Mesenchymal stem cell (in vitro differentiated cells and primary cell): Measurements from ENCODE around the gene CD40LG.

Source experiments
- DNase-seq: peaks from one replicate; pipeline ENCODE4 v3.0.0-alpha.2; 2013
- H2AFZ ChIP-seq: one replicate; pipeline ENCODE4 v1.6.1; 2013; ENCODE audit warnings: low read depth, mild to moderate bottlenecking, control low read depth, inconsistent platforms, low read length, moderate library complexity
- H2AK5ac ChIP-seq: 2 replicates; pipeline ENCODE4 v1.6.1; 2013; ENCODE audit warnings: low read length, moderate library complexity, mild to moderate bottlenecking, inconsistent platforms; ENCODE audit not compliant: severe bottlenecking
- H2BK120ac ChIP-seq: one replicate; pipeline ENCODE4 v1.6.1; 2013; ENCODE audit warnings: low read depth, mild to moderate bottlenecking, inconsistent platforms, low read length, moderate library complexity
- H2BK12ac ChIP-seq, 2 experiments: one replicate each; pipeline ENCODE4 v1.6.1; 2013; ENCODE audit warnings: inconsistent platforms in 2 of 2, low read length in 2 of 2, mild to moderate bottlenecking in 2 of 2, moderate library complexity in 2 of 2, control low read depth in 1 of 2
- H2BK15ac ChIP-seq: one replicate; pipeline ENCODE4 v1.6.1; 2013; ENCODE audit warnings: mild to moderate bottlenecking, low read depth, inconsistent platforms; ENCODE audit not compliant: poor library complexity, severe bottlenecking
- H2BK5ac ChIP-seq: 2 replicates; pipeline ENCODE4 v1.6.1; 2013; ENCODE audit warnings: low read depth, mild to moderate bottlenecking, low read length, control low read depth, inconsistent platforms; ENCODE audit not compliant: poor library complexity, severe bottlenecking
- H3K14ac ChIP-seq, 2 experiments: one replicate each; pipeline ENCODE4 v1.6.1; 2013; ENCODE audit warnings: inconsistent platforms in 2 of 2, low read length in 2 of 2, control low read depth in 1 of 2, mild to moderate bottlenecking in 1 of 2, moderate library complexity in 1 of 2
- H3K18ac ChIP-seq, 2 experiments: one replicate each; pipeline ENCODE4 v1.6.1; 2013; ENCODE audit warnings: inconsistent platforms in 2 of 2, low read length in 2 of 2, control low read depth in 1 of 2, low read depth in 1 of 2, mild to moderate bottlenecking in 1 of 2
- H3K23ac ChIP-seq, 2 experiments: one replicate each; pipeline ENCODE4 v1.6.1; 2013; ENCODE audit warnings: inconsistent platforms in 2 of 2, low read length in 2 of 2, mild to moderate bottlenecking in 2 of 2, moderate library complexity in 2 of 2, control low read depth in 1 of 2
- H3K27ac ChIP-seq: 2 replicates; pipeline ENCODE4 v1.5.1; 2013; ENCODE audit warnings: mild to moderate bottlenecking, moderate library complexity, low read length, control low read depth, inconsistent platforms; ENCODE audit not compliant: poor library complexity, severe bottlenecking
- H3K27me3 ChIP-seq, 2 experiments: 2 replicates each; pipeline versions ENCODE4 v1.6.1 to v1.7.0; 2013; ENCODE audit warnings: low read length in 2 of 2, mild to moderate bottlenecking in 2 of 2, moderate library complexity in 2 of 2, control low read depth in 1 of 2, inconsistent platforms in 1 of 2; ENCODE audit not compliant: control insufficient read depth in 1 of 2, insufficient read depth in 1 of 2
- H3K36me3 ChIP-seq, 2 experiments: 2 replicates each; pipeline versions ENCODE4 v1.6.1 to v1.7.0; 2013; ENCODE audit warnings: low read length in 2 of 2, control low read depth in 1 of 2, inconsistent platforms in 1 of 2, low read depth in 1 of 2, mild to moderate bottlenecking in 1 of 2; ENCODE audit not compliant: insufficient read depth in 2 of 2, control insufficient read depth in 1 of 2
- H3K4ac ChIP-seq, 2 experiments: one replicate each; pipeline ENCODE4 v1.6.1; 2013; ENCODE audit warnings: inconsistent platforms in 2 of 2, low read length in 2 of 2, mild to moderate bottlenecking in 2 of 2, moderate library complexity in 2 of 2, control low read depth in 1 of 2, low read depth in 1 of 2
- H3K4me1 ChIP-seq: 2 replicates; pipeline ENCODE4 v1.6.1; 2013; ENCODE audit warnings: low read depth, low read length, control low read depth; ENCODE audit not compliant: control insufficient read depth, insufficient read depth
- H3K4me2 ChIP-seq: 2 replicates; pipeline ENCODE4 v1.6.1; 2013; ENCODE audit warnings: low read length, mild to moderate bottlenecking, inconsistent platforms; ENCODE audit not compliant: poor library complexity, severe bottlenecking
- H3K4me3 ChIP-seq, 2 experiments: 2 replicates each; pipeline versions ENCODE4 v1.5.1 to v1.7.0; 2013; ENCODE audit warnings: low read length in 2 of 2, mild to moderate bottlenecking in 2 of 2, control low read depth in 1 of 2, low read depth in 1 of 2; ENCODE audit not compliant: insufficient read depth in 1 of 2
- H3K79me1 ChIP-seq: replicated peaks from 2 replicates; pipeline ENCODE4 v1.6.1; 2013; ENCODE audit warnings: mild to moderate bottlenecking, control low read depth, low read length, inconsistent platforms; ENCODE audit not compliant: poor library complexity, severe bottlenecking
- H3K9ac ChIP-seq: 2 replicates; pipeline ENCODE4 v1.7.0; 2013; ENCODE audit warnings: mild to moderate bottlenecking, low read length, moderate library complexity
- H3K9me3 ChIP-seq: 2 replicates; pipeline ENCODE4 v1.7.0; 2013; ENCODE audit warnings: mild to moderate bottlenecking, low read length; ENCODE audit not compliant: control insufficient read depth
- H4K8ac ChIP-seq: one replicate; pipeline ENCODE4 v1.6.1; 2013; ENCODE audit warnings: inconsistent platforms, mild to moderate bottlenecking, low read length, moderate library complexity
- H4K91ac ChIP-seq: one replicate; pipeline ENCODE4 v1.6.1; 2013; ENCODE audit warnings: mild to moderate bottlenecking, low read length, inconsistent platforms
- WGBS: methylation state at CpG from one replicate; pipeline ENCODE4 v1.1.7; 2013; ENCODE audit warnings: mixed read lengths; 5-methylcytosine and 5-hydroxymethylcytosine counted together

CD40LG gene

GRCh38 chrX:136671006-136671610 lies 23.1 kb downstream of the CD40LG start:
- Histone ChIP-seq H3K79me1 (no peaks in the 10 kb centered on the region), H3K4me2 (no peak overlapping the region), H2BK120ac (no peak overlapping the region), H2AFZ (no peak overlapping the region), H3K23ac (no peak overlapping the region), H4K8ac (no peak overlapping the region), H3K9ac (no peak overlapping the region), H3K27me3 (no peaks in the 10 kb centered on the region), H2AK5ac (no peak overlapping the region), H2BK5ac (no peak overlapping the region), H4K91ac (no peak overlapping the region), H3K9me3 (no peaks in the 10 kb centered on the region), H2BK15ac (no peak overlapping the region), H2BK12ac (no peak overlapping the region), H3K27ac (no peak overlapping the region), H3K14ac (no peak overlapping the region), H3K4me3 (no peak overlapping the region), H3K36me3 (peaks cover 0 to 17% of the 10 kb centered on the region in 2 experiments), H3K4ac (no peak overlapping the region), H3K4me1 (no peaks in the 10 kb centered on the region), H3K18ac (no peak overlapping the region)
- no peak for DNase-seq
- WGBS, result 86% methylated on average over 1 of the region's 3 CpGs

GRCh38 chrX:136674270-136674985 lies 26.5 kb downstream of the CD40LG start:
- 100% methylated on average over 1 of the region's 5 CpGs for WGBS
- no peak overlapping the region for H3K18ac ChIP-seq
- H3K27me3 ChIP-seq, result no peaks in the 10 kb centered on the region
- no peak overlapping the region for H3K9ac ChIP-seq
- no peak overlapping the region for H3K4me3 ChIP-seq
- no peak overlapping the region for H4K91ac ChIP-seq
- H3K9me3 ChIP-seq, result no peaks in the 10 kb centered on the region
- H2BK15ac ChIP-seq, result no peak overlapping the region
- no peak overlapping the region for H3K4ac ChIP-seq
- H2BK120ac ChIP-seq, result no peak overlapping the region
- no peak overlapping the region for H2AFZ ChIP-seq
- no peak overlapping the region for H3K4me2 ChIP-seq
- no peak overlapping the region for H2AK5ac ChIP-seq
- H3K79me1 ChIP-seq, result no peaks in the 10 kb centered on the region
- H2BK12ac ChIP-seq, result no peak overlapping the region
- H2BK5ac ChIP-seq, result no peak overlapping the region
- H3K36me3 ChIP-seq, result no peaks in the 10 kb centered on the region
- H3K14ac ChIP-seq, result no peak overlapping the region
- no peaks in the 10 kb centered on the region for H3K4me1 ChIP-seq
- no peak for DNase-seq
- no peak overlapping the region for H3K23ac ChIP-seq
- H4K8ac ChIP-seq, result no peak overlapping the region
- H3K27ac ChIP-seq, result no peak overlapping the region

- no peak overlapping the region for H2AK5ac ChIP-seq
- H2BK12ac ChIP-seq, result no peak overlapping the region
- no peak overlapping the region for H4K8ac ChIP-seq
- H3K4me3 ChIP-seq, result no peak overlapping the region
- H3K36me3 ChIP-seq, result peaks cover 0 to 3% of the 10 kb centered on the region in 2 experiments
- no peak overlapping the region for H3K27ac ChIP-seq
- H3K9me3 ChIP-seq, result no peaks in the 10 kb centered on the region
- H2AFZ ChIP-seq, result no peak overlapping the region
- no peak for DNase-seq
- no peak overlapping the region for H2BK15ac ChIP-seq
- no peaks in the 10 kb centered on the region for H3K4me1 ChIP-seq
- no peak overlapping the region for H3K9ac ChIP-seq
- H3K14ac ChIP-seq, result no peak overlapping the region
- no peak overlapping the region for H3K23ac ChIP-seq
- 87% methylated on average over 5 of the region's 6 CpGs for WGBS
- H3K27me3 ChIP-seq, result no peaks in the 10 kb centered on the region
- no peak overlapping the region for H4K91ac ChIP-seq
- H2BK5ac ChIP-seq, result no peak overlapping the region
- no peak overlapping the region for H2BK120ac ChIP-seq
- H3K4ac ChIP-seq, result no peak overlapping the region
- no peak overlapping the region for H3K18ac ChIP-seq
- no peak overlapping the region for H3K4me2 ChIP-seq
- no peaks in the 10 kb centered on the region for H3K79me1 ChIP-seq
Observed at GRCh38 chrX:136679531-136679930, 31.6 kb downstream of the CD40LG start.

- Histone ChIP-seq H3K79me1 (no peaks in the 10 kb centered on the region), H3K18ac (no peak overlapping the region), H3K27me3 (no peaks in the 10 kb centered on the region), H3K4me3 (no peak overlapping the region), H4K91ac (no peak overlapping the region), H2BK120ac (no peak overlapping the region), H3K4me1 (no peaks in the 10 kb centered on the region), H3K23ac (no peak overlapping the region), H3K27ac (no peak overlapping the region), H4K8ac (no peak overlapping the region), H3K14ac (no peak overlapping the region), H3K4me2 (no peak overlapping the region), H2BK12ac (no peak overlapping the region), H3K36me3 (peaks cover 0 to 3% of the 10 kb centered on the region in 2 experiments), H2AK5ac (no peak overlapping the region), H2BK5ac (no peak overlapping the region), H2AFZ (no peak overlapping the region), H2BK15ac (no peak overlapping the region), H3K4ac (no peak overlapping the region), H3K9ac (no peak overlapping the region), H3K9me3 (no peaks in the 10 kb centered on the region)
- no peak for DNase-seq
- WGBS, result 87% methylated on average over 5 of the region's 5 CpGs
Observed at GRCh38 chrX:136684120-136684519, 36.2 kb downstream of the CD40LG start.
